GM21515 (cell line): ENCODE results near the gene CACNG5.
"Not testable (repeated sequence)": the region's sequence is repeated elsewhere in the genome, so short reads cannot be mapped to it uniquely, and the experiment has no call there.

Experiments
- ATAC-seq: cut with Tn5 transposase; IDR thresholded peaks from one replicate; pipeline ENCODE4 v1.9.1; 2021; ENCODE audit not compliant: unreplicated experiment

CACNG5 gene

DNA sequence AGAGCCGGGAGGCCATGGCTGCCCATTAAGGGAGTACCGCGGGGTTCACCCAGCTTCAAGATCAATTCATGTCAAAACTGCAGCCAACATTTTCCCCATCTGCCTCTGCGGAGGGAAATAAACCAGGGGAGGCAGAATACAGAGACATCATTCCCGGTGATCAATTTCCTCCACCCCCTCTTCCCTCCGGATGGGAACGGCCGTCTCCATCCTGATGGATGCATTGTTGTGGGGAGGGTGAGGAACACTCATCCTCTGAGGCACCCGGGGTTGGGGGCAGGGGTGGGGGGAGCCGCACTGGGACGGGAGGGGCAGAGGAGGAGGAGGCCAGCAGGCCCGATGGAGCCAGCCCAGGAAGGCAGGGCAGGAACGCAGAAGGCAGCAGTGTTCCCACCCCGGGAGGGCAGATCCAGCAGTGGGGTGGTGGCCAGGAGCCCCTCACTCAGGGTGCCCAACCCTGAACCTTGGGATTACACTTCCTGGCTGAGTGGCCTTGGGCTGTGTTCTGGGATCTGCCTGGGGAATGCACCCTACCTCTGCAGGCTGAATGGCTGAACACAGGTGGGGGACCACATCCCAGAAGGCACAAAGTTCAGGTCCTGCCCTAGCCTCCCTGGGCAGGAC is 14.2 kb downstream of the CACNG5 start:
- no peak for ATAC-seq

DNA sequence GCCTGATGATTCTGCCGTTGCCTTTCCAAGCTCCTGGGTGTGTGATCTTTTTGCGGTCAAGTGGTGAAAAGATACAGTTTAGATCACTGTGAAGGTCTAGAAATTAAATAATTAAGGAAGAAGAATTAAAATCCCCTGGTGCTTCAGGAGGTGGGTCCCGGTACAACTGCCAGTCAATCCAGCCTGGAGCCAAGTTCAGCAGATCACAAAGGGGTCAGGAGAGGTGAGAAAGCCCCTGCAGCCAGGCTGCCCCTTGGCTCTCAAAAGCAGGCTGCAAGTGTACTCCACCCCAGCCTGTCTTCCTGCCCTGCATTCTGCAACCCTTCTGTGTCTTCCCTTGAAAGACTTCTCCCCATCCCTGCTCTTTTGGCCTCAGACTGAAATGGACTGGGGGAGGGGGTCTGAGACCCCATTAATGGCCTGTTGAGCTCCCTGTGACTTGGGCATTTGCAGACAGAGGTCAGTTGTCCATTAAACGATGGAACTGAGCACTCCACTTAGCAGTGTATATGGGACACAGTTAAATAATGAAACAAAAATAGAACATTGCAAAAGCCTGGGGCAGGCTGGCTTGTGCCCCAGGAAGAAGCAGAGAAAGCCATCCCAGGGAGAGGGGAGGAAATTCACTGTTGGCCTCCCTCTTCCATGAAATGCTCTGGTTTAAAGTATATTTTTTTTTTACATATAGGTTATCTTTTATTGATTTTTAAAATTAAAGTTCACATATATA is 15.1 kb downstream of the CACNG5 start:
- no peak for ATAC-seq

DNA sequence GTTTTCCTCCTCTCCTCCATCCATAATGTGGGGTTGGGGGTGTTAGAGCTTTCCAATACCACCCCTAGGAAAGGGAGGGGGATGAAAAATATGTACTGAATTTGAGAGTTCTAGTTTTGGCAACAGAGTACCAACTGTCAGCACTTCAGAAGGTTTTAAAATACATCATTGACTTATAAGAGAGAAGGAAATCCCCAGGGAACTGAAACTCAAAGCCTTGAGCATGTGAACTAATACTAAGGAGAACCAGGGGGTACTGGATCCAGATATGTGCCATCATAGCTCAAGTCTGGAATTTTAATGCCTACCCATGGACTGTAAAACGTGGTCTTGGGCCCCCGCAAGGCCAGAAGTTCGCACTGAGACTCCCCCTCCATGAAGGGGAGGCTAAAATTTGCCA is 15.8 kb downstream of the CACNG5 start:
- no peak for ATAC-seq

DNA sequence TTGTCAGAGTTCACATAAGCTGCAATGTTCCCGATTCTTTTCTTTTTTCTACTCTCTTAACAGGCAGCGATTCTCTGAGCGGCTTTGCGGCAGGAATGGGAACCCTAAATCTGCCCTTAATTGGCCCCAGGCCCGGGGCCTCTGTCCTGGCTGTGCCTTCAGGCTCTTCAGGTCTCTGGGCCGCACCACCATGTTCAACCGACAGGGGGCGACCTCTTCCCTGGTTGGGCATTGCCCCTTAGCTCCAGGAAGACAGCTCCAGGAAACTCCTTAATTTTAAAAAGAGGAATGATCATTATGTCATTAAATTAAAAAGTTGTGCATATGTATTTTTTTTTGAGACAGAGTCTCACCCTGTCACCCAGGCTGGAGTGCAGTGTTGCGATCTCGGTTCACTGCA is 20.3 kb downstream of the CACNG5 start:
- no peak for ATAC-seq

DNA sequence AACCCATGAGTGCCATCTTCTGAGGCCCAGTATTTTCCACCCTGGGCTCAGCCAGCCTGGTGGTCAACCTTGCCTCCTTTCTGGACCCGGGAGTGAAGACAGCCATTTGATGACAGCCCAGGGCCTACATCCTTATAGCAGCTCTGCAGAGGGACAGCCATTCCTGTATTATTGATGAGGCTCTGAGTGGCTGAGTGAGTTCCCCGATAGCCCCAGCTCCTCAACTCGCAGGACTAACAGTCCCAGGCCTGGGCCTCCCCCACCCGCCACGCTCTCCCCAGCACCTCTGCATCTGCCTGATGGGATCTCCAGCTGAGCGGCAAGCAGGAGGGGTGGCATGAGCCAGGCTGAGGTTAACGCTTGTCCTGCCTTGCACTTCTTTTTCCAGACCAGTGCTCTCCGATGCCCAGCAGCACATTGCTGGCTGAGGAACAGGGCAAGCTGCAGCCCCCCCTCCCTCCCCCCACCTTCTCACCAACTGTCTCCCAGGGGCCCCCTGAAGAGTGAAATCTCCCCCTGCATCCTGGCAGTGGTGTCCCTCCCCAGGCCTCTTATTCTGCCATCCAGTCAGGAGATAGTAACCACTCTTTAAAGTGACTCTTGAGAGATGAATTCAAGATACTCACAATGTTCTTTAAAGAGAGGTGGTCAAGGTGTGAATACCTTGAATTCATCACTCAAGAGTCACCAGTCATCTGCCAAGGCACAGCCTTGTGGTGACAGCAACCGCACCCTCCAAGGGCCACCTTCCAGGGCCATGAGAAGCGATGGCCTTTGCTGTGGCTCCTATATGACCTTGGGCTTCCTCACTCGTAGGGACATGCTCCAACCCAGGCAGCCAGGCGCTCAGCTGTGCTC is 23.5 kb downstream of the CACNG5 start:
- ATAC-seq = no peak

DNA sequence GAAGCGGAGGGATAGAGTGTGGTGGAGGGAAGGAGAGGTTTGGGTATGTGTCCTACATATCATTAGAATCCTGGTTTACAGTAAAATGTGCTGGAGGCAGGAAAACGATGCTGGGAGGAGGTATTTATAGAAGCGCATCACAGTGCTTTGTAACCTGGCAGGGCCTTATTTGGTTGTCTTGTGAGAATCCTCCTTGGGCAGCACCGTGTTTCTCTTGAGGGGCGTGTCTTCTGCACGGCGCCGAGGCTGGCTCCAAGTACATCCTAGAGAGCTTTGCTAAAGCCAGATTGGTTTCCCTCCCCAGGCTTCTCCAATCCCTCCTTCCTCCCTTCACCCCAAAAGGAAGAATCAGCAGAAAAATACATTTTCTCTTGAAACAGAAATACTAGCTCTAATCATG is 24.4 kb downstream of the CACNG5 start:
- no peak for ATAC-seq

DNA sequence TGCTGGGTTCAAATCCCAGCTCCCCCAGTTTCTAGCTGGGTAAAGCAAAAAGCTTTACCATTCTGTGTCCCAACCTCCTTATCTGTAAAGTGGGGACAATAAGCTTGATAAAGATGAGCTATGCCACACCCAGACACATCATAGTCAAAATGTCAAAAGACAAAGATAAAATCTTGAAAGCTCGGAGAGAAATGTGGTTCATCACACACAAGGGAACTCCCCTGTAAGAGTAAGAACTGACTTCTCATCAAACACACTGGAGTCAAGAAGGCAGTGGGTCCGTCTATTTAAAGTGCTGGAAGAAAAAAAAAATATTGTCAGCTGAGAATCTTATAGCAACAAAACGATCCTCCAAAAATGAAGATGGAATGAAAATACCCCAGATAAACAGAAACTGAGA is 25.3 kb downstream of the CACNG5 start:
- ATAC-seq = no peak

DNA sequence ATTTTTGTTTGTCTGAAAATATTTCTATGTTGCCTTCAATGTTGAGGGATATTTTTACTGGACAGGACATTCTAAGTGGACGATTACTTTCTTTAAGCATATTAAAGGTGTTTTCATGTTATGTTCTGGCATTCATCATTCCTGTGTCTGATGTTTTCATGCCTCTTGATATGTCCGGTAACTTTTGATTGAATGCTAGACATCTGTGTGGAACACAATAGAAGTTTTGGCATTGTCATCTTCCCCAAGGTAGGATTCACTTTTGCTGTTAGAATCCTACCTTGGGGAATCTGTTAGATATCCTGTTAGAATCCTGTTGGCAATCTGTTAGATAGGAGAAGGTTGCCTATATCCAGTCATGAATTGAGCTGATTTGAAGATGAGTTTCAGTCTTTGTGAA is 28.9 kb downstream of the CACNG5 start:
- ATAC-seq = no peak

DNA sequence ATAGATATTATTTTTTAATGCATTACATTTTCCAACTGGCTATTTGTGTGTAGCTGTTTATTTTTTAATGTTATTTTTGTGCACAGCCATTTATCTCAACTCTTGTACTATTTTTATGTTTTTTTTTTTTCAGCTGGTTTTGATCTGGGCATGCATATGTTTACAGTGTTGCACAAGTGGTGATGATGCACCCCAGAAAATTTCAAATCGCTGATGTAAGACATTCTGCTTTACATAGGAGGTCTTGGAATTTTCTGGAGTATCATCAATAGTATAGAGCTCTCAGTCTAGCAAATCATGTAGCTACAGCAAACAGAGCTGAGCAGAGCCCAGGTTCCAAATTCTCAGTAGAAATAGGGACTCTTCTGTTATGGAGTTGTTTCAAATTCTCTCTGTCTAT is 30.2 kb downstream of the CACNG5 start:
- no peak for ATAC-seq

DNA sequence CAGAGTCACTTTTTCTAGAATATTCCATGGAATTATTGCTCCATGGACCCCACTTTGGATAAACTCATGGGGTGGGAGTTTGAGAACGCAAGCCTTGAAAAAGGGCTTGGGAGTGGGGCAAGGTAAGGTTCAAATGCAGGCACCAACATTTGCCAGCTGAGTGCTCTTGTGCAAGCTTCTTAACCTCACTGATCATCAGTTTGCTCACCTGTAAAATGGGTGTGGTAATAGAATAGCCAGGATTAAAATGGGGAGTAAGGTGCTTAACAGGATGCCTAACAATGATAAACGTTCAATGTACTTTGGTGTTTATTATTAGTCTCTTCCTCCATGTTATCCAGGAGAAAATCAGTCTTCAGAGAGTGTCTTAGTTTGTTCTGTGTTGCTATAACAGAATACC is 39.0 kb downstream of the CACNG5 start:
- no peak for ATAC-seq

DNA sequence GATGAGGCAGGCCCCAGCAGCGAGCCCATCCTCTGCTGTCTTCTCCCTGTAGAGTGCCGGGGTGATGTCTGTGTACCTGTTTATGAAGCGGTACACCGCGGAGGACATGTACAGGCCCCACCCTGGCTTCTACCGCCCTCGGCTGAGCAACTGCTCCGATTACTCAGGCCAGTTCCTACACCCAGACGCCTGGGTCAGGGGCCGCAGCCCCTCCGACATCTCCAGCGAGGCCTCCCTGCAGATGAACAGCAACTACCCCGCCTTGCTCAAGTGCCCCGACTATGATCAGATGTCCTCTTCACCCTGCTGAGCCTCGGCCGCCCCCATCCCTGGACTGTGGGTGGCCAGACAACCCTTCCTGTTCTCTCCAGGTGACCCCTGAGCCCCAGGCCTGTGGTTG is 50.0 kb downstream of the CACNG5 start:
- no peak for ATAC-seq

DNA sequence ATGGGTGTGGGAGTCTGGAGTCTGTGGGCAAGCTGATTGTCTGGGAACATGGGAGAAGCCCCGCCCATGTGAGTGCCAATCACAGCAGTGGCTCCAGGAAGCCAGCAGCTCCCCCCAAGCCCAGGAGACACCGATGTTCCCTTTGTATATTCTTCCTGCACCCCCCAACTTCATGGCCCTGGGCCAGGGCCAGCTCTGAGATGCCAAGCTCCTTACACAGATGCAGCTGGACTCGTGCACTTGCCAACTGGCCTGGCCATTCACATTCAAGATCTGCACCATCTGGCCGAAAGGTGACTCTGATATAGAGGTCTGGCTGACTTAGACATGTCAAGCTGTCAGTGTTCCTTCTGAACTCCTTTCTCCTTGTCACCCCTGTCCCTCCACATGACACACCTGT is 50.5 kb downstream of the CACNG5 start:
- ATAC-seq = no peak

DNA sequence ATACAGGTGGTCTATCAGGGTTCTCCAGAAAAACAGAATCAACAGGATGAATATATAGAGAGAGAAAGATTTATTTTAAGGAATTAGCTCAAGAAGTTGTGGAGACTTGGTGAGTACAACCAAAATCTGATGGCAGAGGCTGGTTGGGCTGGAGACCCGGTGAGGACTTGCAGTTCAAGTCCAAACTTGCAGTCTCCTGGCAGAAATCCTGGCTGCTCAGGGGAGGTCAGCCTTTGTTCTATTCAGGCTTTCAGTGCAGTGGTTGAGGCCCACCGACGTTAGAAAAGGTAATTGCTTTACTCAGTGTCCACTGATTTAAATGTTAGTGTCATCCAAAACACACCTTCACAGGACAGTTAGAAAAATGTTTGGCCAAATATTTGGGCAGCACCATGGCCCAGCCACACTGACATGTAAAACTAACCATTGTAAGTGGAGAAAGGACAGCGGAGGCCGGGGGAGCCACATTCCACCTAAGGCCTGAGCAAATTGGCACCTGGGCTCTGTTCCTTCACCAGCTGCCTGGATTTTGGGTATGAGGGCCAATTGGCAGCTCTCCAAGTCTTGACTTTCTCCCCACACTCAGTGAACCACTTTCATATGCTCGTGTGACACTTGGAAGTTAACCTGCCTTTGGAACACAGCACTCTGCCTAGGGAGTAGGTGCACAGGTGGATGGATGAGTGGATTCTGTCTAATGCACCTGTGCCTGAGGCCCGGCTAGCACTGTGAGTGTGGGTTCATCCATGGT is 54.7 kb downstream of the CACNG5 start:
- ATAC-seq = no peak

DNA sequence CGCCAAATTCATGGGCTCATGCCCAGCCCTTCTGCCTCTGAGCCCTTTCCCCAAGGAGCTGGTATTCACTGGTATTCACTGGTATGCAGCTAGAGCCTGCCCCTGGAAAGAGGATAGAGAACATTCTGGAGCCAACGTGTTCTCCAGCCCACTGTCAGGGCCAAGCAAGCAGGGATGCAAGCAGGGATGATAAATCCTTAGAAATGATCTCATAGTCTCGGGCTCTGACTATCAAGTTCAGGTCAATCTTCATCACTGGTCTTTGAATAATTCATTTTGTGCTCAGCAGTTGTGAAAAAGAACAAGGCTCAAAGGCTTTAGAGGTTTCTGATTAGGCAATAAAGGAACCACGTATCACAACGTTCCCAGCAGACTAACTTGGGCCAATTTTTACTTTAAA is 57.3 kb downstream of the CACNG5 start:
- no peak for ATAC-seq

DNA sequence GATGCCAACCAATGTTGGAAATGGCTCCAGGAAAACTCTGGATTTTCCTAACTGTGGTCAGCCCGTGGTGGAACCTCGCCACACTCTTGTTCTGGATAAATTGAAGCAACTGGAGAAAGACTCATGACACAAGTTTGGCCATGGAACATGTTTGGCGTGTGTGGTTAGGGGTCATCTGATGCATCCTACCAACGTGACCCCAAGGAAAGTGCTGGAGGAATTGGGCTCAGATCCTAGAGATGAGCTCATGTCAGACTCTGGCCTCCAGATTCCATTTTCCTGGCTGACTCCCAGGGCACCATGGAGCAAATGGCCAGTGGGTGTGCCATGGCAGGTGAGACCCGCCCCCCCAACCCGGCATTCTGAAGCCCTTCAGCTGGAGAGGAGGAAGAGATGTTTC is 58.5 kb downstream of the CACNG5 start:
- ATAC-seq = no peak

DNA sequence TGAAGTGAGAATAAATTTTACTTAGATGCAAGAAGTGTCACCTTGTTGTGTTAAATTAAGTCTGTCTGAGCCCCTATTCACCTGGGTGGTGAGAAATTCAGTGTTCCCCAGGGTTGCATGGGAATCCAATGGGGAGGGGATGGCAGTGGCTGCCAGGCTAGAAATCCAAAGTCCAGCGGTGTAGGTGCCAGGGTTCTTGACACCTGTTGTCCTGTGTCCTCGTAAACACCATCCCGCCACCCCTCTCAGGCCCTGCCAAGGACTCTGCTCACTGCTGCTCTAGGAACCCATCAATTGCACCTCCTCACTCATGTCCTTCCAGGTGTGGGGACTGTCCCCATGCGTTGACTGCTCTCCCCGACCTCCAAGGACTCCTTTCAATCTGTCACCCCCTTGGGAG is 58.9 kb downstream of the CACNG5 start:
- ATAC-seq = no peak

DNA sequence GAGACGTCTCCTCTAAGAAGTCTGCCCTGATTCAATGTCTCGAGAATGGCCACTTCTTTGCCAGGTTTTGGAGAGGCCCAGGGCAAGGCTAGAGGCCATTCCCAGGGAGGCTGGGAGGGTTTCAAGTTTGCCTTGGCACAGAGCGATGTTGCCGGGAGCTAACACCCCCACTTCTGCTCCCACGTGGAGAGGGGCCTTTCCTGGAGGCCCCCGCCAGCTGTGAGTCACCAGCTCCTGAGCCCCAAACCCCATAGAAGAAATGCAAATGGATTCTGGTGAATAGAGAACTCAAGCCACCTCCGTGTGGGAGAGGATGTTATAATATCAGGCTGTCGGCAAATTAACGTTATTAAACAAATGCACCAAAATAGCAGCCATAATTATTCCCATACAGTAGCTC is 62.2 kb downstream of the CACNG5 start:
- ATAC-seq = no peak

DNA sequence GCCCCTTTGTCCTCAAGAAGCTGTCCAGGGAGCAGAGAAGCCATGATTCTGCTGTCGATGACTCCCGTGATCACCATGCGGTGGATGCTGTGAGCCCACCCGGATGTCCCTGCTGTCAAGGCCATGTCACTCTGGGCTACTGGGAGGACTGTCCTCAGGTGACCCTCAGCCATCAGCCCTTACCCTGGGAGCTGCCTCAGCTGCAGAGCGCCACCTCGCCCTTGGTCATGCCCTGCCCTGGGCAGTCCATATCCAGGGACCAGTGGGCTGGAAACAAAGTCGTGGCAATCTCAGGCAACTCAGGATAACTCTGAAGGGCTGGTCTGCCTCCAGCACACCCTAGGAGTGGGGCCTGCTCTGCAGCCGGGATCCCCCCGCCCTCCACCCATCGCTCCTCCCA is 63.6 kb downstream of the CACNG5 start:
- no peak for ATAC-seq

DNA sequence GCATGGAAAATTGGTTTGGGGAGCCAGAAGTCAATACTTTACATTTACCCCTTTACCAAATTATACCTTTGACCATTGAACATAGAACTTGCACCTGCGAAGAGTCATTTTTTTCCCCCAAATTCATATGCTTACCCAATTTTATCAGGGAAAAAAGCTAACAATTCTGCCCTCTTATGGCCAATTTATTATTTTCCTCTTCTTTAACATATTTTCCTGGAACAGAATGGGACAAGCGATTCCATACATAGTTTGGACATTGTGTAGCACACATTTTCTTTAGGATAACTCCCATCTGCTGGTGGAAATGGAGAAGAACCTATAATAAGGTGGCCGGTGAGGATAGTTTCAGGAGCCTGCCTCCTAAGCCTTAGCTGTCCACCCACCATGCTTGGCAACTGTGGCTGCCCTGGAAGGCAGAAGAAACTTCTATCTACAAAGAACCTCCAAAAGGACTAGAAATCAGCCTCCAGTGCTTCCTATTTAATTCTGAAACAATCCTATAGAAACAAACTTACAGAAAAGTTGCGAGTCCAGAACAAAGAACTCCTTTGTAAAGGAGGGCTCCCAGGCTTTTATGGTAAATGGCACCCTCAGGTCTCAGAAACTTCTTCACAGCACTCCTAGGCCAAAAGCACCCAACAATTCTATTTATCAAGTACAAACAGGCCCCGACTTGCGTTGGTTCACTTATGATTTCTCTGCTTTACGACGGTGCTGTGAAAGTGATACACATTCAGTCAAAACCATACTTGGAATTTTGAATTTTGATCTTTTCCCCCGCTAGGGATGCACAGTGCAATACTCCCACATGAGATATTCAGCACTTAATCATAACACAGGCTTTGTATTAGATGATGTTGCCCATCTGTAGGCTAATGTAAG is 65.5 kb downstream of the CACNG5 start:
- no peak for ATAC-seq

DNA sequence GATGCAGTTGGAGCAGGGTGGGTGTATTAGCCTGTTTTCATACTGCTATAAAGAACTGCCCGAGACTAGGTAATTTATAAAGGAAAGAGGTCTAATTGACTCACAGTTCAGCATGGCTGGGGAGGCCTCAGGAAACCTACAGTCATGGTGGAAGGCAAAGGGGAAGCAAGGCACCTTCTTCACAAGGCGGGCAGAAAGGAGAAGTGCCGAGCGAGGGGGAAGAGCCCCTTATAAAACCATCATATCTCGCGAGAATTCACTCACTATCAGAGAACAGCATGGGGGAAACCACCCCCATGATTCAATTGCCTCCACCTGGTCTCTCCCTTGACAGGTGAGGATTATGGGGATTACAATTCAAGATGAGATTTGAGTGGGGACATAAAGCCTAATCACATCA is 68.4 kb downstream of the CACNG5 start:
- not testable (repeated sequence) for ATAC-seq
